HPDE6-E6E7 (cell line): ENCODE results near the gene C5AR2.
"Not testable (repeated sequence)": the region's sequence is repeated elsewhere in the genome, so short reads cannot be mapped to it uniquely, and the experiment has no call there.

Experiments used
- DNase-seq: peaks from one replicate; pipeline ENCODE4 v3.0.0; 2011; ENCODE audit warnings: missing footprints; ENCODE audit errors: extremely low spot score

The C5AR2 gene

DNA sequence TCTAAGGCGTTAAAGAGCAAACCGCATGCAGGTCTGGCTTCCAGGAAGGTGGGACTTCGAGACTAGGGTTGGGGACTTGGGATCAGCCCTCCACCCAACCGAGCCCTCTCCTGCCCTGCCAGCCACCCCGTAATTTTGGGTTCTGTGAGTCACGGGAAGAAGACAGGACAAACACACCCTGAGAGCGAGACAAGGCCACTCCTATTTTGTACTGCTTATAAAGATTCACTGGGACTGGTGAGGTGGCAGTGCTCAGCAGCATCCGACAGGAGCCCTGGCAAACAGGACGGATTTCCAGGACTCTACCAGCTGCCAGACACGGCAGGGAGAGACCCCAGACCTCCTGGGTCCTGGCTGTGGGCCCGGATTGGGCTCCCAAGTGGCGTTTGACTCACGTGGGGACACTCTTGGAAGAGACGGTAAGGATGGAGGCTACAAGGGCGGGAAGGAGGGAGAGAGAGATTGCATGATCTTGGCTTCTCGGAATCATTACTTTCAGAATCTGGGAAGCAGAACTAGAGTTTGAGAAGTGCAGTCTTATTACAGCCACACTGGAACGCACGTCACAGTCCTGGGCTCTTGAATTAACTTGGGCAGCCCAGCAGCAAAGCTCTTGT lies at the start of gene C5AR2:
Gene C5AR2 (plus strand): TSS at position 245 of the 617 bp plus-strand sequence. CDS start 8,625 bp downstream, outside the sequence.
- no peak for DNase-seq

DNA sequence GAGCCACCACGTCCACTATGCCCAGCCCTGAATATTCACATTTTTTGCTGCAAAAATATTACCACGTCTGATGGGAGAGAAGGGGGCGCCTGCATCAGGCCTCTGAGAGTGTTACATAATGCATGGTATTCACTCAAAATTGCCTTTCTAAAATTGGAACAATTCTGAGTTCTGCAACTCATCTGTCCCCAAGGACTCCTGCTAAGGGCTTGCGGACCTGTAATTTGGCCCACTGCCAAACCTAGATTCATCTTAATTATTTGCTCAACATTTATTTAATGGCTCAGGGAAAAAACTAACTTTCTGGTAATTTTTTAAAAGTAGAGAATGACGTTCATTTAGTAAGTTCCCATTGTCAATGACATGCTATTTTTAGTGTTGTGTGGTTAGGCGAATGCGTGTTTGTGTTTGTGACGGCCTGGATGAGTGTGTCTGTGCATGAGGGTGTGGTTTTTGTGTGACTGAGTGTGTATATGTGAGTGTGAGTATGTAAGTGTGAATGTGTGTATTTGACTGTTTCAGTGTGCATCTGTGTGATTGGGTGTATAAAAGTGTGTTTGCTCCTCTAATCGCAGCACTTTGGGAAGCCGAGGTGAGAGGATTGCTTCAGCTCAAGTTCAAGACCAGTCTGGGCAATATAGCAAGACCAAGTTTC lies 48.4 kb upstream of the C5AR2 start:
- no peak for DNase-seq

DNA sequence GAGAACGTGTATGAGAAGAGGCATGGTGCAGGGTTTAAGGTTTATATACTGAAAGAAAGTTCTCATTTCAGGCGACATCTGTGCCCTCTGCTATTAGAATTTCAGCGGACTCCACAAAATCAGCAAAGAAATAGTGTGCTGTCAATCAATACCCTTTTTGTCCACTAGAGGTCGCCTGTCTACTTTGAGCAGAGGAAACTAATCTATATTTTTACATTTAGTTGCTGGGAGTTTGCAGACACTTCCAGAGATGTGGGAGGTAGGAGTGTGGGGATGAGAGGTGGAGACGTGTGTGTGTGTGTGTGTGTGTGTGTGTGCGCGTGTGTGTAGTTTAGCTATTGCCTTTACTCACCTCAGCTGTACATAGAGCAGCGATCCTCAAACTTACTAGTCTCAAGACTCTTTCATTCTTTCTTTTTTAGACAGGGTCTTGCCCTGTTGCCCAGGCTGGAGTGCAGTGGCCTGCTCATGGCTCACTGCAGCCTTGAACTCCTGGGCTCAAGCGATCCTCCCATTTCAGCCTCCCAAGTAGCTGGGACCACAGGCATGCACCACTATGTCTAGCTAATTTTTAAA lies 47.6 kb upstream of the C5AR2 start:
- no peak for DNase-seq

DNA sequence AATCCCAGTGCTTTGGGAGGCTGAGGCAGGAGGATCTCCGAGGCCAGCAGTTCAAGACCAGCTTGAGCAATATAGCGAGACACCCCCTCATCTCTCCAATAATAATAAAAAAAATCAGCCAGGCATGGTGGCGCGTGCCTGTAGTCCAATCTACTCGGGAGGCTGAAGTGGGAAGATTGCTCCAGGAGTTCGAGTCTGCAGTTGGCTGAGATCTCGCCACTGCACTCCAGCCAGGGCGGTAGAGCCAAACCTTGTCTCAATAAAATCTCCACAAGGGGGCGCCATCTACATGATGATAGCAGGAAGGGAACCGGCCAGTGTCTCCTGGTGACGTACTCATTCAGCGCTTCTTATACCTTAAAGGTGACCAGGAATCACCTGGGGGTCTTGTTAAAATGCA lies 35.9 kb upstream of the C5AR2 start:
- peak; percentile 63 for DNase-seq

DNA sequence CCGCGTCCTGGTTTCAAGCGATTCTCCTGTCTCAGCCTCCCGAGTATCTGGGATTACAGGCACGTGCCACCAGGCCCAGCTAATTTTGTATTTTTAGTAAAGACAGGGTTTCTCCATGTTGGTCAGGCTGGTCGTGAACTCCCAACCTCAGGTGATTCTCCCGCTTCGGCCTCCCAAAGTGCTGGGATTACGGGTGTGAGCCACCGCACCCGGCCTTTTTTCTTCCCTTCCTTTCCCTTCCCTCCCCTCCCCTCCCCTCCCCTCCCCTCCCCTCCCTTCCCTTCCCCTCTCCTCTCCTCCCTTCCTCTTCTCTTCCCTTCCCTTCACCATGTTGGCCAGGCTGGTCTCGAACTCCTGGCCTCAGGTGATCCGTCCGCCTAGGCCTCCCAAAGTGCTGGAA lies 31.1 kb upstream of the C5AR2 start:
- not testable (repeated sequence) for DNase-seq

DNA sequence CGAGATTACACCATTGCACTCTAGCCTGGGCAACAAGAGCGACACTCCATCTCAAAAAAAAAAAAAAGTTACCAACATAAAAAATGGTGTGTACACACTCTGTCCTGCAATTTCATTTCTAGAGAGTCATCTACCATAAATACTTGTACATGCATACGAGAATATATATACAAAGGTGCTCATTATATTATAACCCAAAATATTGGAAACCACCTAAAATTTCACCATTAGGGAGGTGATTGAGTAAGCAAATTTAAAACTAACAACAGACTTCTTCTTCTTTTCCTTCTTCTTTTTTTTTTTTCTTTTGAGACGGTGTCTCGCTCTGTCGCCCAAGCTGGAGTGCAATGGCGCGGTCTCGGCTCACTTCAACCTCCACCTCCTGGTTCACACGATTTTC lies 29.7 kb upstream of the C5AR2 start:
- no peak for DNase-seq

DNA sequence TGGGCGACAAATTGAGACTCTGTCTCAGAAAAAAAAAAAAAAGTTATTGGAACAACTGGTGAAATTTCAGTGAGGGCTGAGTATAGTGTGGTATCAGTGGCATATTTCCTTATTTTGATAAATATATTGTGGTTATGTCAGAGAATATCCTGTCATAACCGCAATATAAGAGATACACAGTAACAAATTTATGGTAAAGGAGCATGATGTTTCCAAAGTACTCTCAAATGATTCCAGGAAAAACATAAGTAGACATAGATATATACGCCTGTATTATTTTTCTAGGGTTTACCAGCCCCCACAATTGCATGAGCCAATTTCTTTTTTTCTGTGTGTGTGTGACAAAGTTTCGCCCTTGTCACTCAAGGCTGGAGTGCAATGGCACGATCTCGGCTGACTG lies 28.0 kb upstream of the C5AR2 start:
- DNase-seq, result no peak

DNA sequence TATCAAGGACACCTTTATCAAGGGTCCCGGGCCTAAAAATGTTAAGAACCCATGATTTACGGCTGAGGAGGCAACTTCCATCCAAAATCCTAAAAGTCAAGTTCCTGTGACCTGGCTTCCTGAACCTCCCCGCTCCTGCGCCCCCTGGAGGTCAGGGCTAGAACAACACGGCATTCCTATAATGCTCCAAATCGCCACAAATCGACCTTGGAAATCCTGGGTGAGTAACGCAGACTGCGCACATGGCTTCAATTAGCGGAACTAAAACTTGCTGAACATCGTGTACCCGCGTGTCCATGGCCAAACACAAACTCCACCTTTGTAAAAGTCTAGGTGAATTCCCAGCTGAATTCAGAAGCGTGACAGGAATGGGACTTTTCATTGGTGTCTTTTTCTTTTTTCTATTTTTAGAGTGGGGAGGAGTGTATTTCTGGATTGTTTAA lies 26.6 kb upstream of the C5AR2 start:
- DNase-seq, result peak; percentile 42

DNA sequence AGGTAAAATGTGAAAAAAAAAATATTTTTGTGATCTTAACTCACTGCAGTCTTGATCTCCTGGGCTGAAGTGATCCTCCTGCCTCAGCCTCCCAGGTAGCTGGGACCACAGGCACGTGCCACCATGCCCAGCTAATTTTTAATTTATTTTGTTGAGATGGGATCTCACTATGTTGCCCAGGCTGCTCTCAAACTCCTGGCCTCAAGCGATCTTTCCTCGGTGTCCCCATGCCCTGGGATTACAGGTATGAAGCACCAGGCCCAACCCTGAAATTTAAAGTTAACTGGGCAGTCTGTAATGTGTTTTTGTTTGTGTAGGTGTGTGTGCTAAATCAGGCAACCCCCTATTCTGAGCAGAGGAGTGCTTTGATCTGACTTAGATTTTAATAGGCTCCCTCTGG lies 25.7 kb upstream of the C5AR2 start:
- no peak for DNase-seq

DNA sequence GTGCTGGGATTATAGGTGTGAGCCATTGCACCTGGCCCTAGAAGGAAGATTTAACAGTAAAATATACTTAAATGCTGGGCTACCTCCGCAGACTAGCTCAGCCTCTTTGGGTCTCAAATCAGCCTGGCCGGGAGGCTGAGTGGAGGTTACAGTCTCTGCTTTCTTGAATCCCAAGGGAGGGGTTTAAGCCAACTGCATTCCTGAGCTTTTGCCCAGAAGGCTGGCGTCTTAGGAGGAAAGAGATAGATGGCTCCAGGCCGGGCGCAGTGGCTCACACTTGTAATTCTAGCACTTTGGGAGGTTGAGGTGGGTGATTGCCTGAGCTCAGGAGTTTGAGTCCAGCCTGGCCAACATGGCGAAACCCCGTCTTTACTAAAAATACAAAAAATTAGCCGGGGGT lies 22.9 kb upstream of the C5AR2 start:
- no peak for DNase-seq

DNA sequence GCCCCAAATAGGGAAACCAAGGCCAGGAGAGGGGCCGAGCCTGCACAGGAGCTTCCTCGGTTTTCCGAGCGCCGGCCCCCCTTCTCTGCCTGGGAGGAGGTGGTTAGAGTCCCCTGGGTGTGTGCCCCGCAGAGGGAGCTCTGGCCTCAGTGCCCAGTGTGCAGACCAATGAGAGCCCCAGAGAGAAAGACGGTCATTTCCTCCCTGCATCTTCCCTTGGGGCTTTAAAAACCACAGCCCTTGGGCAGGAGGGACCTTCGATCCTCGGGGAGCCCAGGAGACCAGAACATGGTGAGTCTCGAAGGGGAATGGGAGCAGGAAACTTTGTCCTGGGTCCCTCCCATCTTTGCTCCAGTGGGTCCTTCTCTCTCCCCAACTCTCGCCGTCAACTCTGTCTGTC lies 22.4 kb upstream of the C5AR2 start, which contains the start of gene C5AR1:
Gene C5AR1 (plus strand): TSS at position 254 of the 400 bp plus-strand sequence. CDS start 35 bp downstream, at position 289.
- no peak for DNase-seq

DNA sequence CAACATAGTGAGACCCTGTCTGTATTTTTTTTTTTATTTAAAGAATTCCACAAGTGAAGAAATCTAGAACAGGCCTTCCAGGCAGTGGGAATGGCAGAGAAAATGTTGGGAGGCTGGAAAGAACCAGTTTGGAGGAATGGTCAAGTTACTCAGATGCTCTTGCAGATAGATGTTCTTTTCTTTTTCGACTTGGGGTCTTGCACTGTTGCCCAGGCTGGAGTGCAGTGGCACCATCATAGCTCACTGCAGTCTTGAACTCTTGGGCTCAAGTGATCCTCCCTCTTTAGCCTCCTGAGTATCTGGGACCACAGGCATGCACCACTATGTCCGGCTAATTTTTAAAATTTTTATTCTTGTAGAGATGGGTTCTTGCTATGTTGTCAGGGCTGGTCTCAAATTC lies 21.7 kb upstream of the C5AR2 start:
- DNase-seq, result no peak

DNA sequence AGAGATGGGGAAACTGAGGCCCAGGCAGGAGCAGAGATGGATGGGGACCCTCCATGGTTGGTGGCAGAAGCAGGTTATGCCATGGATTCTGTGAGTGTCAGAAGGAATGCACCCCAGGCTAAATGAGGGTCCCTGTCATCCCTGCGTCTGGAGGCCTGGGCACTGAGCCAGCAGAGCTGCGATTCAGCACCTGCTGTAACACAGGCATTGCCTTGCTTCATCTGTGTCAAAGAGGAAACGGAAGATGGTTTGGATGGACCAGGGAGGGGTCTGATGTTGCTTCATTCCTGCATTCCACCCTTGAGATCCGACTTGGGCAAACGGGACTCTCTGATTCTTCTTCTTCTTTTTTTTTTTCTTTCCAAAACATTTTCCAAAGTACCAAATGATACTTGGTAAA lies 21.2 kb upstream of the C5AR2 start:
- peak; percentile 29 for DNase-seq

DNA sequence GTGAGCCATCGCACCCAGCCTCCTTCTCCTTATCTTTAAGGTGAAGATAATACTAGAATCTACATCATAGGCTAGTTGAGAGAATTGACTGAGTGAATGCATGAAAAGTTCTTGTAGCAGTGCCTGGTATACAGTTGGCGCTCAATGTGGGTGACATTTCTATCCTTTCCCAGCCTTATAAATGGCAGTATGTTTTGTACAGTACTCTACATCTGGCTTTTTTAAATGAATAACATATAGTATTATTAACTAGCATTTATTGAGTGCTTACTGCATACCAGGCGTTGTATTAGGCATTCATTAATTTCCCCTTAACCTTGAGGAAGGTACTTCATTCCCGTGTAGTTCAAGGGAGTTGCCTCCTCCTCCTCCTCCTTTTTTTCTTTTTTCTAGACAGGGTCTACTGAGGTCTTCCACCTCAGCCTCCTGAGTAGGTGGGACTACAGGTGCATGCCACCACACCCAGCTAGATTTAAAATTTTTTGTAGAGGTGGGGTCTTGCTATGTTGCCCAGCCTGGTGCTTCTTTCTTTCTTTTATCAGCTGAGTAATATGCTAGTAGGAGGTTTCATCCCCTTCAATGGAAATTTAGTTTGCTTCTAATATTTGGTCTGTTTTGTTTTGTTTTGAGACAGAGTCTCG lies 19.5 kb upstream of the C5AR2 start:
- DNase-seq, result no peak

DNA sequence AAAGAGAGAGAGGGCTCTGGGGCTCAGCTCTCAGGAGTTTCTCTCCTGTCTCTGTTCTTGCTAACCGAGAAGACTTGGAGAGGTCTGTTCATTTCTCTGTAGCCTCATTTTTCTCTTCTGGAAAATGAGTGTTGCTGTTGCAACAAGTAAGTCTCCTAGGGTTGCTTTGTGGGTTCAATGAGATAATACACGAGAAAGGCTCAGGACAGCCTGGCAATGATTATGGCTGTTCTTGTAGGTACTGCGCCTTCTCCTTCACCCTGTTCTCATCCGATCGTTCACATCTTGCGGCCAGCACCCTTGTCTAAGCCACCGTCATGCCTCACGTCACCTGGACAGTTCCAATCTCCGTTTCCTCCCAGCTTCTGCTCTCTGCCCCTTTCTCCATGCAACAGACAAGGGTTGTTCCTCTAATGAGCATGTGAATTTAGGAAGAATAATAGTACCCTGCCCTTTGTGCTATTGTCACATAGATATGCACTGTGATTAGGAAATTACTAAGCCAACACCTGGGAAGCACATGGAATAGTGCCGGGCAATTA lies 18.1 kb upstream of the C5AR2 start:
- DNase-seq, result no peak

DNA sequence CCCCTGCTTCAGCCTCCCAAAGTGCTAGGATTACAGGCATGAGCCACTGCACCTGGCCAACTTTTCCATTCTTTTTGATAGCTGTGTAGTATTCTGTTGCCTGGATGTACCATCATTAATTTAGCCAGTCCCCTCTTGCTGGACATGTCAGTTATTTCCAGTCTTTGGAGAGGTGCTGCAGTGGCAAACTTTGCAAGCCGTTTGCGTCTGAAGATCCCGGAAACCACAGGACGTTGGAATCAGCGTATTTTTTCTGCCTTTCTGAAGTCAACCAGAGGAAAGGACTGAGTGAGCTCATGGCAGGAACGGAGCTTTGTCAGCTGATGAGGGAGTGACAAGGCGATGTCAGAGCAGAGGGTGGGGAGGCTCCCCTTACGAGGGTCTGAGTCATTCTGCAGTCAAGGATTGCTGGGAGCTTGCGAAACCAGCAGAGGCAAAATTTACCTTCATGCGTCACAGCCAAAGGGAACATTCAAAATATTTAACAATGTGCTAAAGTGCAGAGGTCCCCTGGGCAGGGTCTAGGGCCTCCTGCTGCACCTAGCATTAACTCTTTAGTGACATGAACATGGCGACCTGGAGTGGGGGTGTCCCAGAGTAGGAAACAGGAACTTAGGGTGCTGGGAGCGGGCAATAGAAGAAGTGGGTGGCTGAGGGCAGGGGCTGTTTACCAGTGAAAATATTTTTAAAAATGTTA lies 16.7 kb upstream of the C5AR2 start:
- peak; percentile 98 for DNase-seq

DNA sequence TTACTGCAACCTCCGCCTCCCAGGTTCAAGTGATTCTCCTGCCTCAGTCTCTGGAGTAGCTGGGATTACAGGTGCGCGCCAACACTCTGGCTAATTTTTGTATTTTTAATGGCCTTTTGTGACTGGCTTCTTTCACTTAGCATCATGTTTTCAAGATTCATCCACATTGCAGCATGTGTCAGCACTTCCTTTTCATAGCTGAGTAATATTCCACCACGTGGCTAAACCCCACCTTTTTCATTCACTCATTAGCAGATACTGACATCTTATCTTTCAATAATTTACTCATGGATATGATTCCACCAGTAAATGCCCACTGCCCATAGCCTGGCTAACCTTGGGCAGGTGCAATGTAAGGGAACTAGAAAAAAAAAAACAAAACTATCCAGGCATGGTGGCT lies 15.5 kb upstream of the C5AR2 start:
- no peak for DNase-seq

DNA sequence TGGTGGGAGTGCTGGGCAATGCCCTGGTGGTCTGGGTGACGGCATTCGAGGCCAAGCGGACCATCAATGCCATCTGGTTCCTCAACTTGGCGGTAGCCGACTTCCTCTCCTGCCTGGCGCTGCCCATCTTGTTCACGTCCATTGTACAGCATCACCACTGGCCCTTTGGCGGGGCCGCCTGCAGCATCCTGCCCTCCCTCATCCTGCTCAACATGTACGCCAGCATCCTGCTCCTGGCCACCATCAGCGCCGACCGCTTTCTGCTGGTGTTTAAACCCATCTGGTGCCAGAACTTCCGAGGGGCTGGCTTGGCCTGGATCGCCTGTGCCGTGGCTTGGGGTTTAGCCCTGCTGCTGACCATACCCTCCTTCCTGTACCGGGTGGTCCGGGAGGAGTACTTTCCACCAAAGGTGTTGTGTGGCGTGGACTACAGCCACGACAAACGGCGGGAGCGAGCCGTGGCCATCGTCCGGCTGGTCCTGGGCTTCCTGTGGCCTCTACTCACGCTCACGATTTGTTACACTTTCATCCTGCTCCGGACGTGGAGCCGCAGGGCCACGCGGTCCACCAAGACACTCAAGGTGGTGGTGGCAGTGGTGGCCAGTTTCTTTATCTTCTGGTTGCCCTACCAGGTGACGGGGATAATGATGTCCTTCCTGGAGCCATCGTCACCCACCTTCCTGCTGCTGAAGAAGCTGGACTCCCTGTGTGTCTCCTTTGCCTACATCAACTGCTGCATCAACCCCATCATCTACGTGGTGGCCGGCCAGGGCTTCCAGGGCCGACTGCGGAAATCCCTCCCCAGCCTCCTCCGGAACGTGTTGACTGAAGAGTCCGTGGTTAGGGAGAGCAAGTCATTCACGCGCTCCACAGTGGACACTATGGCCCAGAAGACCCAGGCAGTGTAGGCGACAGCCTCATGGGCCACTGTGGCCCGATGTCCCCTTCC lies 11.8 kb upstream of the C5AR2 start:
- no peak for DNase-seq

DNA sequence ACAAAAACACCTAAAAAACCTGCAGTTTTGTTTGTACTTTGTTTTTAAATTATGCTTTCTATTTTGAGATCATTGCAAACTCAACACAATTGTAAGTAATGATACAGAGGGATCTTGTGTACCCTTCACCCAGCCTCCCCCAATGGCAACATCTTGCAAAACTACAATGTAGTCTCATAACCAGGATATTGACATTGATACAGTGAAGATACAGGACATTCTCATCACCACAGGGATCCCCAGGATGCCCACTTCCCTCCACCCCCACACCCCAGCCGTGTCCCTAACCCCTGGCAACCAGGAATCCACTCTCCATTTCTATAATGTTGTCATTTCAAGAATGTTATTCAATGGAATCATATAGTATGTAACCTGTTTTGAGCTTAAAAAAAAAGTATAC lies 10.3 kb upstream of the C5AR2 start:
- no peak for DNase-seq

DNA sequence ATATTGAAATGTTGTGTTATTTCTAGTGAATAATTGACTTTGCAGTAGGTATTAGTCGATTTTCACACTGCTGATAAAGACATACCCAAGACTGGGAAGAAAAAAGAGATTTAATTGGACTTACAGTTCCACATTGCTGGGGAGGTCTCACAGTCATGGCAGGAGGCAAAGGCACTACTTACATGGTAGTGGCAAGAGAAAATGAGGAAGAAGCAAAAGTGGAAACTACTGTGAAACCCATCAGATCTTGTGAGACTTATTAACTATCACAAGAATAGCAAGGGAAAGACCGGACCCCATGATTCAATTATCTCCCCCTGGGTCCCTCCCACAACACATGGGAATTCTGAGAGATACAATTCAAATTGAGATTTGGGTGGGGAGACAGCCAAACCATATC lies 9.9 kb upstream of the C5AR2 start:
- DNase-seq, result no peak

DNA sequence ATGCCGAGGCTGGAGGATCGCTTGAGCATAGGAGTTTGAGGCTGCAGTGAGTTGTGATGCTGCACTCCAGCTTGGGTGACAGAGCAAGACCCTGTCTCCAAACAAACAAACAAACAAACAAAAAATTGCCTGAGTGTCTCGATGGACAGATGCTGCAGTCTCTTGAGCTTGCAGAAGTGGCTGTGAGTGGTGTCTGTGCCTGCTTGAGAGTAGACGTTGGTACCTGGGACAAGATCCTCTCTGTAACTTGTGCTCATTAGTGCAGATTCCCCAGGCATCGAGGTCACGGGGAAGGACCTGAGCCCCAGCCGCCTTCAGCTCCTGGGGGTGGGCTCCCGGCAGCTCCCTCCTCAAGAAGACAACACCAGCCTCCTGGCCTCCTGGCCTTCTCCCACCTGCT lies 8.6 kb upstream of the C5AR2 start:
- DNase-seq, result no peak
